T-helper 2 cell treated with Interferon-gamma antibody and Interleukin-4, amounts not matched to agents 100 ng/mL and 5 ng/mL, for 36 hours (primary cell): ENCODE measurements around the gene KANK3. TPM values are rescaled to one million over a fixed set of nuclear protein-coding genes. Genes with fewer than 3 reads are reported as not detected.
"Not testable (repeated sequence)": the region's sequence is repeated elsewhere in the genome, so short reads cannot be mapped to it uniquely, and the experiment has no call there.

Experiments used
- intact Hi-C: fragments of 100-400 bp; cut with micrococcal nuclease; formaldehyde crosslinking; loops from one replicate; pipeline ENCODE4 v1.15.1; 2023
- total RNA-seq: library from RNA; stranded (reverse); gene quantifications from 2 replicates; pipeline ENCODE4 v1.2.3, GENCODE V29; 2022

The KANK3 gene
- total RNA-seq, result 1.5 and 2.2 TPM in 2 replicates

GRCh38 chr19:8342684-8343482 lies at the start of gene KANK3:
Gene KANK3 (minus strand): TSS chr19:8343262. CDS start chr19:8337828, 5,434 bp downstream.
- intact Hi-C loops, result loop anchor here (1.0 kb wide), 1 partner anchor 47 kb away; the partner anchor contains the start of gene RAB11B

DNA sequence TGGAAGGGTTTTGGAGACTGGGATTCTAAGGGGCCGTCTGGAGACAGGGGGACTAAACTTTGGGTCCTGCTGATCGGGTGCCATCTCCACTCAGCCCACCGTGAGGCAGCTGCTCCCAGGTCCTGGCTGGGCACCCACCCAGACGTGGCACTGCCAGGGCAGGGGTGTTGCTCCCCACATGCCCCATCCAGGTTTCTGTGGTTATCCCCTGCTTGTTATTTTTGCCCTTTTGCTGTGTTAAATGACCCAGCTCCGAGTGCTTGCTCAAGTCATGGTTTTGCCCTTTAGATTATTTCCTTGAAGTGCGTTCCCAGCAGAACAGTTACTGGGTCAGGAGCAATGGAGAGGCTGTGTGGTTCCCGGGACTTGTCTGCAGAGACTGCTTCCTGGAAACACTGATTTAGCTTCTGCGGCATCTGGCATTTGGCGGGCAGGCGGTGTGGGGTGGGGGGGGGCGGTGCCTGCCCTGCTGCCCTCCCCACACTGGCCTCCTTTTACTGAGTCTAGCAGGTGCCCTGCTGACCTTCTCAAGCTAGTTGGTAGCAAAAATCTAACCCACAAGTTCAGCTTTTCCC lies 49.0 kb upstream of the KANK3 start:
- intact Hi-C loops, result loop anchor here (10.0 kb wide), 1 partner anchor 467 kb away; the partner anchor contains the start of genes CTXN1 and SNAPC2

DNA sequence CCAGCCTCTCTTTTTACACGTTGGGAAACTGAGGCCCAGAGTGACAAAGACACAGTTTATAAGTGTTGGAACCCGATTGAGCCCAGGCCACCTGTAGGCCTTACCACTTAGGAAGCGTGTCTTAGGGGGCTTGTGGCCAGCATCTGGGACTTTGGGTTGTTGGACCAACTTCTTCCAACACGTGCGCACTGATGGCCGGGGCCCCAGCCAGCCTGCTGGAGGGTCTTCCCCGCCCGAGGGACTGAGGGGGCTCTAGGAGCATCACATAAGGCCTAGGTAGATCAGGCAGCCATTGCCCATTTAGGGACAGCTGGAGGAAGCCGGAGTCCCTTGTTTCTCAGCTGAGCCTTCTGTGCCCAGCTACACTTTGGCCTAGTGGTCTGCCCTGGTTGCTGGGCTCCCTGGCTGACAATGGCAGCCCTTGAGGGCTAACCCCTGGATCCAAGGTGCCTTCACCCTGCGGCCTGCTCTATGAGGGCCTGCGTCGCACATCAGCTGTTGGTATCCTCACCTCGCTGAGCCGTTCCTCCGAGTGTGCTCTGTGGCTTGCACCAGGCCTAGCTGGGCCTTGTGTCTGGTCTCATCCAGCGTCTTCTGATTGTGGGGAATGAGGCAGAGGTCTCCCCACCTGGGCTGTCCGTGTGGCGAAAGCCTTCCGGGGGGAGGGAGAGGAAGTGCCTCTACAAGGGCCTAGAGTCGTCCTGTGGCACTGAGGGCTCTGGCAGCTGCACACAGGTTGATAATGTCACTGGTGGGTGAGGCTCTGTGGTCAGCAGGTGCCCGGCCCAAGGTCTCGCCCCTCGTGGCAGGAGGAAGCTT lies 48.3 kb upstream of the KANK3 start:
- intact Hi-C loops, result loop anchor here (2.0 to 10.0 kb wide), 3 partner anchors 123 to 467 kb away; partner anchors contain the start of genes CTXN1, SNAPC2, TIMM44 and ZNF414

DNA sequence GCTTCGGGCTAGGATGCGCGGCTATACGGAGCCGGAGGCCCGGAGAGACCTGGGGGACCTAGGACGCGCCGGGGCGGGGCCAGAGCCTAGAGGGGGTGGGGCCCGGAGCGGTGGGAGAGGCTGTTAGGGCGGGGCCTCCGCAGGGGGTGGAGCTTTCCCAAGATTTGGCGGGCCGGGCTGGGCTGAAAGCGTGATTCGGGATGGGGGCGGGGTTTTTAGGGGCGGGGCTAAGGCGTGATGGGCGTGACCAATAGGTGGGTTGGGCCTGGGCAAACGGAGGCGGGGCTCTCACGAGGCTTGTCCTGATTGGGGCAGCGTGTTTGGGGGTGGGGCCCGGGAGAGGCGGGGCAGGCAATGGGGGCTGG lies 47.5 kb upstream of the KANK3 start:
- intact Hi-C loops, result loop anchor here (1.0 to 10.0 kb wide), 8 partner anchors 23 to 466 kb away; partner anchors contain the start of genes ANGPTL4, CTXN1, HNRNPM and KANK3

DNA sequence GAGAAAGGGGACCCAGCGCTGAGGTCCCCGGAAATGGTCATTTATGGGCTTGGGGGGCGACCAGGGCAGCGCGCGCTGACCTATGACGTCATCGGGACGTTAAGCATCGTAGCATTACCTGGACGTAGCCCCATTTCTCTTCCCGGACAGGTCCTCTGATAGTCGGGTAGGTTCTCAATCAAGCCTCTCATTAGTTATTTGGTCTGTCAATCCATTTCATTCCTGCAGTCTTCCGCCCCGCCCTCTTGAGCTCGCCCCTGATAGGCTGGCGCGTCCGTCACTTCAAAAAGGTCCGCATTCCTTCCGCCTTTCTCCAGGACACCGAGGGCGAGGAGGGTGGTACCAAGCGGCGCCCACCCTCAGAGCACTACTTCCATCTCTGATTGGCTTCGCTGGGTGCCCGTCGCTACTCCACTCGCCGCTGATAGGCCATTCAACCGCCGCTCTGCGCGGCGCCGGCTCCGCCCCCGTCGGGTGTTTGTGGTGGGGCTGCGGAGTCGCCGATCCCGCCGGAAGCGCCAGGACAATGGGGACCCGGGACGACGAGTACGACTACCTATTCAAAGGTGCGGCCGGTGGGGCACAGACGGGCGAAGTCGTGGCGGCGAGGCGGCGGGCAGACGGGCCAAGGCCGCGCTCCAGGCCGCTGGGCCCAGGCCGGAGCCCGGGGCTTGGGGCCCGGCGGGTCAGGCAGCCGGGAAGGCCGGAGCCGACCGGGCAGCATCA lies 47.0 kb upstream of the KANK3 start, which contains the start of gene RAB11B:
Gene RAB11B (plus strand): TSS at position 470 of the 726 bp plus-strand sequence. CDS start 57 bp downstream, at position 527.
- intact Hi-C loops, result loop anchor here (1.0 to 10.0 kb wide), 8 partner anchors 23 to 465 kb away; partner anchors contain the start of genes ANGPTL4, CTXN1, HNRNPM and KANK3

DNA sequence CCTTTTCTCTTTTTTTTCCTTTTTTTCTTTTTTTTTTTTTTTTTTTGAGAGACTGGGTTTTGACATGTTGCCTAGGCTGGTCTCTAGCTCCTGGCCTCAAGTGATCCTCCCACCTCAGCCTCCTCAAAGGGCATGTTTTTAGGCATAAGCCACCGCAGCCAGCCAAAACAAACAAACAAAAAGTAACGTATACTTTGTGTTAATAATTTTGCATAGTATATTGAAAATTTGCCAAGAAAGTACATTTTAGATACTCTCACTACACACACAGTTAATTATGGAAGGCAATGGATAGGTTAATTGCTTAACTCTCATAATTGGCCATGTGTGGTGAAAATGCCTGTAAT lies 45.5 kb upstream of the KANK3 start:
- intact Hi-C loops, result no loop called here

- intact Hi-C loops, result no loop called here
Measured at GRCh38 chr19:8387688-8388611, 44.9 kb upstream of the KANK3 start.

DNA sequence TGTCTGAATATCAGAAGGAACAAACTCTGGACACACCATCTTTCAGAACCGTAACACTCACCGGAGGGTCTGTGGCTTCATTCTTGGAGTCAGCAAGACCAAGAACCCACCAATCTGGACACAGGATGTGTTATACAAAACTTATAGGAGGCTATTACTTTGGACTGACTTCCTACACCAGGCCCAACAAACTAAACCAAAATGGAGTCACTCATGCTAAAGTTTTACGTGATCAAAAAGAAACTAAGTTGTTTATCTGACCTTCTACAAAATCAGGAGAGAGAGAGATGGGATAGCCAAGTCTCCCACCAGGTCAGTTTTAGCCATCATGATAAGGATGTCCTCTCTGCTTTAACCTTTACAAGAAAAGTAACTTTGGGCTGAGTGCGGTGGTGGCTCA lies 43.9 kb upstream of the KANK3 start:
- intact Hi-C loops, result no loop called here

GRCh38 chr19:8386419-8386818 lies 43.4 kb upstream of the KANK3 start:
- intact Hi-C loops, result not testable (repeated sequence)

- intact Hi-C loops, result not testable (repeated sequence)
Measured at GRCh38 chr19:8385566-8385965, 42.5 kb upstream of the KANK3 start.

DNA sequence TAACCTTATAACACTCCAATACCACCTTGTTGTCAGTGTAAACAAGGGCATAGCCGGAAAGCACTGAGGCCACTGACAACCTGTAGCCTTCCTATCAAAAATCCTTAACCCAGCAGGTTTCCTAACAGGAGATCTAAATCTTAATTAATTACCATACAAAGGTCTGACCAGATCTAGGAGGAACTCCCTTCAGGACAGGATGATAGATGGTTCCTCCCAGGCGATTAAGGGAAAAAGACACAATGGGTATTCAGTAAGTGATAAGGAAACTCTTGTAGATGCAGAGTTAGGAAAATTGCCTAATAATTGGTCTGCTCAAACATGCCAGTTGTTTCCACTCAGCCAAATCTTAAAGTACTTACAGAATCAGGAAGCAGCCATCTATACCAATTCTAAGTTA lies 42.0 kb upstream of the KANK3 start:
- intact Hi-C loops, result not testable (repeated sequence)

DNA sequence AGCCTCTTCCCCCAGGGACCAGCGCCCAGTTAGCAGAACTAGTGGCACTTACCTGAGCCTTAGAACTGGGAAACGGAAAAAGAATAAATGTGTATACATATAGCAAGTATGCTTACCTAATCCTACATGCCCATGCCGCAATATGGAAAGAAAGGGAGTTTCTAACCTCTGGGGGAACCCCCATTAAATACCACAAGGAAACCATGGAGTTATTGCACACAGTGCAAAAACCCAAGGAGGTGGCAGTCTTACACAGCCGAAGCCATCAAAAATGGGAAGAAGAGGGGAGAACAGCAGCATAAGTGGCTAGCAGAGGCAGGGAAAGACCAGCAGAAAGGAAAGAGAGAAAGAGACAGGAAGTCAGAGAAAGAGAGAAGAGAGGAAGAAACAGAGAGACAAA lies 41.5 kb upstream of the KANK3 start:
- intact Hi-C loops, result not testable (repeated sequence)

DNA sequence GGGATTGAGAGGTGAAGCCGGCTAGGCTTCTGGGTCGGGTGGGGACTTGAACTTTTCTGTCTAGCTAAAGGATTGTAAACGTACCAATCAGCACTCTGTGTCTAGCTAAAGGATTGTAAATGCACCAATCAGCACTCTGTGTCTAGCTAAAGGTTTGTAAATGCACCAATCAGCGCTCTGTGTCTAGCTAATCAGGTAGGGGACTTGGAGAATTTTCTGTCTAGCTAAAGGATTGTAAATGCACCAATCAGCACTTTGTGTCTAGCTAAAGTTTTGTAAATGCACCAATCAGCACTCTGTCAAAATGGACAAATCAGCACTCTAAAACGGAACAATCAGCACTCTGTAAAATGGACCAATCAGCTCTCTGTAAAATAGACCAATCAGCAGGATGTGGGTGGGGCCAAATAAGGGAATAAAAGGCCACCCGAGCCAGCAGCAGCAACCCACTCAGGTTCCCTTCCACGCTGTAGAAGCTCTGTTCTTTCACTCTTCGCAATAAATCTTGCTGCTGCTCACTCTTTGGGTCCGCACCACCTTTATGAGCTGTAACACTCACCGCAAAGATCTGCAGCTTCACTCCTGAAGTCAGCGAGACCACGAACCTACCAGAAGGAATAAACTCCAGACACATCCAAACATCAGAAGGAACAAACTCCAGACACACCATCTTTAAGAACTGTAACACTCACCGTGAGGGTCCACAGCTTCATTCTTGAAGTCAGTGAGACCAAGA lies 36.3 kb upstream of the KANK3 start:
- intact Hi-C loops, result not testable (repeated sequence)

- intact Hi-C loops, result no loop called here
Measured at GRCh38 chr19:8377598-8377997, 34.5 kb upstream of the KANK3 start.

DNA sequence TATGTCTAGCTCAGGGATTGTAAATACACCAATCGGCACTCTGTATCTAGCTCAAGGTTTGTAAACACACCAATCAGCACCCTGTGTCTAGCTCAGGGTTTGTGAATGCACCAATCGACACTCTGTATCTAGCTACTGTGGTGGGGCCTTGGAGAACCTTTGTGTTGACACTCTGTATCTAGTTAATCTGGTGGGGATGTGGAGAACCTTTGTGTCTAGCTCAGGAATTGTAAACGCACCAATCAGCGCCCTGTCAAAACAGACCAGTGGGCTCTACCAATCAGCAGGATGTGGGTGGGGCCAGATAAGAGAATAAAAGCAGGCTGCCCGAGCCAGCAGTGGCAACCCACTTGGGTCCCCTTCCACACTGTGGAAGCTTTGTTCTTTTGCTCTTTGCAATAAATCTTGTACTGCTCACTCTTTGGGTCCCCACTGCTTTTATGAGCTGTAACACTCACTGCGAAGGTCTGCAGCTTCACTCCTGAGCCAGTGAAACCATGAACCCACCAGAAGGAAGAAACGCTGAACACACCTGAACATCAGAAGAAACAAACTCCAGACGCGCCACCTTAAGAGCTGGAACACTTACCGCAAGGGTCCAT lies 33.4 kb upstream of the KANK3 start:
- intact Hi-C loops, result not testable (repeated sequence)

DNA sequence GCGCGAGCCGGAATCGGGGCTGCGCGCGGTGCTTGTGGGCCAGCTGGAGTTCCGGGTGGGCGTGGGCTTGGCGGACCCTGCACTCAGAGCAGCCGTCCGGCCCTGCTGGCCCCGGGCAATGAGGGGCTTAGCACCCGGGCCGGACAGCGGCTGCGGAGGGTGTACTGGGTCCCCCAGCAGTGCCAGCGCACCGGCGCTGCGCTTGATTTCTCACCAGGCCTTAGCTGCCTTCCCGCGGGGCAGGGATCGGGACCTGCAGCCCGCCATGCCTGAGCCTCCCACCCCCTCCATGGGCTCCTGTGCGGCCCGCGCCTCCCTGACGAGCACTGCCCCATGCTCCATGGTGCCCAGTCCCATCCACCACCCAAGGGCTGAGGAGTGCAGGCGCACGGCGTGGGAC lies 32.7 kb upstream of the KANK3 start:
- intact Hi-C loops, result not testable (repeated sequence)

DNA sequence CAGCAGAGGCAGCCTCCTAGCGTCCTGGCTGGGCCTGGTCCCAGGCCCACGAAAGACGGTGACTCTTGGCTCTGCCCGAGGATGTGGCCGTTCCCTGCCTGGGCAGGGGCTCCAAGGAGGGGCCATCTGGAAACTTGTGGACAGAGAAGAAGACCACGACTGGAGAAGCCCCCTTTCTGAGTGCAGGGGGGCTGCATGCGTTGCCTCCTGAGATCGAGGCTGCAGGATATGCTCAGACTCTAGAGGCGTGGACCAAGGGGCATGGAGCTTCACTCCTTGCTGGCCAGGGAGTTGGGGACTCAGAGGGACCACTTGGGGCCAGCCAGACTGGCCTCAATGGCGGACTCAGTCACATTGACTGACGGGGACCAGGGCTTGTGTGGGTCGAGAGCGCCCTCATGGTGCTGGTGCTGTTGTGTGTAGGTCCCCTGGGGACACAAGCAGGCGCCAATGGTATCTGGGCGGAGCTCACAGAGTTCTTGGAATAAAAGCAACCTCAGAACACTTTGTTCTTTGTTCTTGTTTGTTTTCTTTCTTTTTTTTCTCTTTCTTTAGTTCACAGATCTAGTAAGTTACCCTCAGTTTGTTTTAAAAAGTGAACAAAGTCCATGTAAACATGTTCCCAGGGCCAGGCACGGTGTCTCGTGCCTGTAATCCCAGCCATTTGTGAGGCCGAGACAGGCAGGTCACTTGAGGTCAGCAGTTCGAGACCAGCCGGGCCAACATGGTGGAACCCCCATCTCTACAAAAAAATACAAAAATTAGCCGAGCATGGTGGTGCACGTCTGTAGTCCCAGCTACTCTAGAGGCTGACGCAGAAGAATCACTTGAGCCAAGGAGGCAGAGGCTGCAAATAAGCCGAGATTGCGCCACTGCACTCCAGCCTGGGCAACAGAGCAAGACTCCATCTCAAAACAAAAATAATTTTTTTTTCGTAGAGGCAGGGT lies 31.1 kb upstream of the KANK3 start:
- intact Hi-C loops, result no loop called here
